Left ventricle myocardium inferior (tissue), 1 donor: Measurements from ENCODE around the gene MUC2. TPM values are rescaled to one million over a fixed set of nuclear protein-coding genes. Genes with fewer than 3 reads are reported as not detected.

Source experiments
- DNase-seq: peaks from one replicate; pipeline ENCODE4 v3.0.0-alpha.2; 2020
- H3K27ac ChIP-seq: fragments of 200-600 bp; replicated peaks from 2 replicates; pipeline ENCODE4 v1.8.0; 2021
- H3K27me3 ChIP-seq: fragments of 200-600 bp; 2 replicates; pipeline ENCODE4 v1.8.0; 2021; ENCODE audit warnings: low read depth
- H3K36me3 ChIP-seq: fragments of 200-600 bp; 2 replicates; pipeline ENCODE4 v1.8.0; 2021
- H3K4me1 ChIP-seq: fragments of 200-600 bp; 2 replicates; pipeline ENCODE4 v1.8.0; 2021
- H3K4me3 ChIP-seq: fragments of 200-600 bp; 2 replicates; pipeline ENCODE4 v1.8.0; 2021; ENCODE audit warnings: mild to moderate bottlenecking, moderate library complexity
- H3K9me3 ChIP-seq: fragments of 200-600 bp; replicated peaks from 2 replicates; pipeline ENCODE4 v1.8.0; 2021
- intact Hi-C: fragments of 100-400 bp; cut with micrococcal nuclease; formaldehyde crosslinking; loops from one replicate; pipeline ENCODE4 v1.11.0; 2022
- total RNA-seq: library from RNA; stranded (reverse); fragmentation: NEBNext Ultra II Directional; extraction: Animal tissue kit (Norgen Biotek cat#: 25700); gene quantifications from one replicate; pipeline ENCODE4 v1.2.1, GENCODE V29; 2021
- TF ChIP-seq, protein P1 (sequence below): fragments of 200-600 bp; IDR thresholded peaks from 2 replicates; pipeline ENCODE4 v1.8.0; 2021; ENCODE audit warnings: antibody characterized with exemption, mild to moderate bottlenecking, borderline replicate concordance
- donor health status: DM: no; HTN: yes; CAD: no; lungs with severe emphysema.

The MUC2 gene
- total RNA-seq, 1 donor from 2014 or later: 0.03 TPM

DNA sequence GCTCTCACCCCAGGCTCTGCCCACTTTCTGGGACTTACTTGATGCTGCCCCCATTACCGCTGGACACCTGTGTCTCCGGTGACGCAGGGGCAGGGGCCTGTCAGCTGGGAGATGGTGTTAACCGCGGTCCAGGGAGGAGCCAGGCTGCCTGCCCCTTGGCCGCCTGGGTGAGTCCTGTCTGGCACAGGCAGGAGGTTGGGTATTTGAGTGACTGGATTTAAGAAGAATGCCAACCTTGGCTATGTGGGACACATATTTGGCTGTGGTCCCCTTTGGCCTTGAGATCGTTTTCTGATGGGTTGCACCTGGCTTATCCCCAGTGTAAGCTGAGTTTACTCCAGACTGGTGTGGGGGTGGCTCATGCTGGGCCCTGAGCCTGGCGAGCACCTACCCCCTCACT, 40.7 kb upstream of the MUC2 start:
- no peaks in the 10 kb centered on the region for H3K9me3 ChIP-seq
- H3K27me3 ChIP-seq: peaks cover 42% of the 10 kb centered on the region
- no peaks in the 10 kb centered on the region for H3K36me3 ChIP-seq
- H3K4me1 ChIP-seq: no peaks in the 10 kb centered on the region
- no peak overlapping the region for H3K27ac ChIP-seq
- DNase-seq: no peak
- intact Hi-C loops: no loop called here
- H3K4me3 ChIP-seq: no peak overlapping the region
- TF ChIP-seq, protein P1, sequence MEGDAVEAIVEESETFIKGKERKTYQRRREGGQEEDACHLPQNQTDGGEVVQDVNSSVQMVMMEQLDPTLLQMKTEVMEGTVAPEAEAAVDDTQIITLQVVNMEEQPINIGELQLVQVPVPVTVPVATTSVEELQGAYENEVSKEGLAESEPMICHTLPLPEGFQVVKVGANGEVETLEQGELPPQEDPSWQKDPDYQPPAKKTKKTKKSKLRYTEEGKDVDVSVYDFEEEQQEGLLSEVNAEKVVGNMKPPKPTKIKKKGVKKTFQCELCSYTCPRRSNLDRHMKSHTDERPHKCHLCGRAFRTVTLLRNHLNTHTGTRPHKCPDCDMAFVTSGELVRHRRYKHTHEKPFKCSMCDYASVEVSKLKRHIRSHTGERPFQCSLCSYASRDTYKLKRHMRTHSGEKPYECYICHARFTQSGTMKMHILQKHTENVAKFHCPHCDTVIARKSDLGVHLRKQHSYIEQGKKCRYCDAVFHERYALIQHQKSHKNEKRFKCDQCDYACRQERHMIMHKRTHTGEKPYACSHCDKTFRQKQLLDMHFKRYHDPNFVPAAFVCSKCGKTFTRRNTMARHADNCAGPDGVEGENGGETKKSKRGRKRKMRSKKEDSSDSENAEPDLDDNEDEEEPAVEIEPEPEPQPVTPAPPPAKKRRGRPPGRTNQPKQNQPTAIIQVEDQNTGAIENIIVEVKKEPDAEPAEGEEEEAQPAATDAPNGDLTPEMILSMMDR: no peak

DNA sequence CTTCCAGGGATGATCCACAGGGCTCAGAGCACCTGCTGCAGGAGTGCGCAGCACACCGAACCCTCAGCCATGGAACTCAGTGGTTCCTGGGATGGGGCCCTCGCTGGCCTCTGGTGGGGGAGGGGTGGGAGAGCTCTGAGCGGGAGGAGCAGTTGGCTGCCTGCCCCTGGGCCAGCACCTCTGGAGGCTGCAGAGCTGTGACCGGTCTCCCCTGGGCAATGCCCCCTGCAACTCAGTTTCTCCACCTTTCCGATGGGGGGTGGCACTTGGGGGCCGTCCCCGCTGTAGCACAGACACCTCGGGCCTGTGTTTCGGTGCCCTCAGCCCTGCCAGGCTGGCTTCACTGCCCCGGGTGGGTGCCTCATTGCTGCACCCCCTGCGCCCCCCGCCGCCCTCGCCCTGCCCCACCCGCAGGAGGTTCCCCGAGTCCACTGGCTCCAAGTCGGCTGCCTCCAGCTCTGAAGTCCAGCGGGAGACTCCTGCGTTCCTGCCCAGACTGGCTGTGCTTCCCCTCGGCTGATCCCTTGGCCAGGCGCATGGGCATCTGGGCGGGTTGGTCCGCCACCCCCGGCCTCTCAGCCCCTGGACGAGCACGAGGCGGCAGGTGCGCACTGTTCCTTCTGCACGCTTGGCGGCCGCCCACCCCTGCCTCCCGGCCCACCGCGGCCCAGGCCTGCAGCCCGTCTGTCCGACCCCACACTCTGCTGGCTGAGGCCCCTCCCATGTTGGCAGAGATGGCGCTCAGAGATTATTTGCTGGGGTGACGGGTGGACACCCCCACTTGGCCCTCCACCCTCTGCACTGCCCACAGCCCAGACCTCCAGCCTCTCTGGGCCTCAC, 40.0 kb upstream of the MUC2 start:
- no peaks in the 10 kb centered on the region for H3K4me1 ChIP-seq
- TF ChIP-seq, protein P1: no peak
- H3K4me3 ChIP-seq: no peak overlapping the region
- no peak overlapping the region for H3K27ac ChIP-seq
- peaks cover 42% of the 10 kb centered on the region for H3K27me3 ChIP-seq
- H3K36me3 ChIP-seq: no peaks in the 10 kb centered on the region
- intact Hi-C loops: no loop called here
- H3K9me3 ChIP-seq: no peaks in the 10 kb centered on the region
- no peak for DNase-seq

DNA sequence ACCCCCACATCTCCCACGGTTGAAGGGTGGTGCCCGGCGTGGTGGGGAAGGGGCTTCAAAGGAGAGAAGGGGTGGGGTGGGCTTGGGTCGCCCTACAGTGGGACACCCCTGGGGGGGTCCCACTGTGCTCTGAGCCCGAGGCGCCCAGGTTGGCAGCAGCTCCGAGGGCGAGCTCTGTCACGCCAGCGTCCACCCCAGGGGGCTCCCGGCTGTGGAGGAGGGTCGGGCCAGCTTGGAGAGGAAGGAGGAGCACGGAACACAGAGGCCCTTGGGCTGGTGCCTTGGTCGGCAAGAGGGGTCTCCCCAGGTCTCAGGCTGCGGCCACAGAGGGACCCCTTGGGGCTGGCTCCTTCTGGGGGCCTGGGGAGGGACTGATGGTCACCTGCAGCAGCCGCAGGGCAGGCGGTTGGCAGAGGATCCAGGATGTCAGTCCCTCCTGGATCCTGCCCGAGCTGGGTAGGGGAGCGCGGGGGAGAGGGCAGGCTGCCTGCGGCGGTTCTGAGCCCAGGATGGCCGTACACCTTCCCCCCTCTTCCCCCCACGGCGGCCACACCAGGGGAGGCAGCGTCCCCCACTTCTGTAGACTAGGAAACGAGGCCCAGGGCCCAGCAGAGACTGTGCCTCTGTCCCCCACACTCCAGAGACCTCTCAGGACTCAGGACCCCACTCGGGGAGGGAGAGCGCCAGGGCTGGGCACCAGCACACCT, 38.9 kb upstream of the MUC2 start:
- intact Hi-C loops: no loop called here
- Histone ChIP-seq H3K27me3 (peaks cover 51% of the 10 kb centered on the region), H3K9me3 (no peaks in the 10 kb centered on the region), H3K4me1 (no peaks in the 10 kb centered on the region), H3K36me3 (no peaks in the 10 kb centered on the region), H3K27ac (no peak overlapping the region), H3K4me3 (no peak overlapping the region)
- TF ChIP-seq, protein P1: no peak
- DNase-seq: no peak

DNA sequence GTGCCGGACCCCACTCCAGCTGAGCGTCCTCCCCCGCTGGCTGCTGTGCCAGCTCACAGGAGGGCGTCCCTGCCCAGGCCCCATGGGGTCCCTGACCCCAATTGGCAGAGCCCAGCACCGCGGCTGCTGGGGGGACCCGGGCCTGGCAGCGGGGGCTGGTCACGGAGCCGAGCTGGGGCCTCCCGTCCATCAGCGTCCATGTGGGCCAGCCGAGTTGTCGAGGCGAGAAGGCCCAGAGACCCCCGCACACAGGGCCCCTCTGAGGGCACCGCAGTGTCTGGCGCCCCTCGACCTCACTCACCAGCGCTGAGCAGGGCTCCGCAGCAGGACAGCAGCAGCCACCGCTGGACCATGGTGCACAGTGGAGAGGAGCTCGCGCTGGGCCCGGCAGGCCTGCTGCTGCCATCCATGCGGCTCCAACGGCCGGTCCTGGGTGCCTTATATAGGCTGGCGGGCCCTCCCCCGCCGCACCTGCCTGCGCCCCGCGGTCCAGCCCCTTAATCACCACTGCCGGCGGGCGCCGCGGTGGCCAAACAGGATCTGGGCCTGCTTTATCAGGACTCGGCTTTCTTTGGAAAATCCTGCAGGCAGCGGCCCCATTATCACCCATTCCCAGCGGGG, 38.3 kb upstream of the MUC2 start, which contains the start of gene MUC6:
Gene MUC6 (minus strand): TSS at position 416 of the 621 bp plus-strand sequence. CDS start 63 bp downstream, at position 353.
- Histone ChIP-seq H3K27ac (no peak within 1 kb of the TSS), H3K4me3 (no peak within 1 kb of the TSS), H3K4me1 (no peaks in the 10 kb centered on the region), H3K36me3 (no peaks in the 10 kb centered on the region), H3K9me3 (no peaks in the 10 kb centered on the region), H3K27me3 (peaks cover 57% of the 10 kb centered on the region)
- TF ChIP-seq, protein P1: no peak
- no peak for DNase-seq
- intact Hi-C loops: no loop called here

DNA sequence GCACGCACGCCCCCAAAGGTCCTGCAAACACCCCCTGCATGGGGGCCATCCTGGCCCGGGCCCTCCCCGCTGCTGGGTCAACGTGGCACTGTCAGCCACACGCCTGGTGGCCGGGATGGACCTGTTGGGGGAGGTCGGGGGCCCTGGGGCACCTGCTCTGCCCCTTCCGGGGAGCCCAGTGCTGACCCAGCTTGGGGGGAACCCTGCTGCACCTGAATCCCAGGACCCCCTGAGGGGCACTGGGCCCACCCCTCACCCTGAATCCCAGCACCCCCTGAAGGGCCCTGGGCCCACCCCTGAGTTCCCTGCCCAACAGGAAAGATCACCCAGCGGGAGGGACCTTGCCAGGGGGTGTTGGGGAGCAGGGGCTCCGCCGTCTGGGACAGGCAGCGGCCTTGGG, 37.7 kb upstream of the MUC2 start:
- no peak overlapping the region for H3K4me3 ChIP-seq
- no peaks in the 10 kb centered on the region for H3K9me3 ChIP-seq
- H3K36me3 ChIP-seq: no peaks in the 10 kb centered on the region
- intact Hi-C loops: no loop called here
- H3K4me1 ChIP-seq: no peaks in the 10 kb centered on the region
- no peak for DNase-seq
- TF ChIP-seq, protein P1: no peak
- H3K27ac ChIP-seq: no peak overlapping the region
- peaks cover 58% of the 10 kb centered on the region for H3K27me3 ChIP-seq
